Hepatocyte (in vitro differentiated cells): ENCODE data around the gene NTRK3. TPM values are rescaled to one million over a fixed set of nuclear protein-coding genes. Genes with fewer than 3 reads are reported as not detected.

Experiments used
- DNase-seq: peaks from one replicate; pipeline ENCODE4 v3.0.0-alpha.2; 2016; ENCODE audit warnings: low spot score
- H2AFZ ChIP-seq: fragments of 200-600 bp; sonication (generic); 2 replicates; pipeline ENCODE4 v1.6.0; 2016; ENCODE audit warnings: antibody characterized with exemption, mild to moderate bottlenecking
- H3K27ac ChIP-seq: fragments of 200-600 bp; sonication (generic); 2 replicates; pipeline ENCODE4 v1.5.1; 2016; ENCODE audit warnings: mild to moderate bottlenecking
- H3K27me3 ChIP-seq: fragments of 200-600 bp; sonication (generic); 2 replicates; pipeline ENCODE4 v1.6.1; 2016
- H3K36me3 ChIP-seq: fragments of 200-600 bp; sonication (generic); replicated peaks from 2 replicates; pipeline ENCODE4 v1.5.1; 2016; ENCODE audit warnings: low read depth; ENCODE audit not compliant: insufficient read depth
- H3K4me1 ChIP-seq: fragments of 200-600 bp; sonication (generic); 2 replicates; pipeline ENCODE4 v1.5.1; 2016; ENCODE audit warnings: mild to moderate bottlenecking, moderate library complexity; ENCODE audit not compliant: insufficient read depth
- H3K4me2 ChIP-seq: fragments of 200-600 bp; sonication (generic); 2 replicates; pipeline ENCODE4 v1.6.0; 2016
- H3K4me3 ChIP-seq: fragments of 200-600 bp; sonication (generic); 2 replicates; pipeline ENCODE4 v1.5.1; 2016; ENCODE audit warnings: mild to moderate bottlenecking
- H3K79me2 ChIP-seq: fragments of 200-600 bp; sonication (generic); 2 replicates; pipeline ENCODE4 v1.6.0; 2017; ENCODE audit warnings: mild to moderate bottlenecking
- H3K9me2 ChIP-seq: fragments of 200-600 bp; sonication (generic); replicated peaks from 2 replicates; pipeline ENCODE4 v1.6.0; 2017; ENCODE audit warnings: mild to moderate bottlenecking; ENCODE audit not compliant: insufficient read depth
- H3K9me3 ChIP-seq: fragments of 200-600 bp; sonication (generic); 2 replicates; pipeline ENCODE4 v1.5.1; 2016; ENCODE audit warnings: low read depth, mild to moderate bottlenecking
- H4K20me1 ChIP-seq: fragments of 200-600 bp; sonication (generic); 2 replicates; pipeline ENCODE4 v1.6.0; 2016; ENCODE audit warnings: mild to moderate bottlenecking; ENCODE audit not compliant: insufficient read depth, poor library complexity, severe bottlenecking
- CTCF ChIP-seq: fragments of 200-600 bp; sonication (generic); IDR thresholded peaks from 2 replicates; pipeline ENCODE4 v1.5.1; 2016; ENCODE audit warnings: antibody characterized with exemption, mild to moderate bottlenecking; ENCODE audit not compliant: poor library complexity
- EZH2 ChIP-seq: fragments of 200-600 bp; sonication (generic); IDR thresholded peaks from 2 replicates; pipeline ENCODE4 v1.6.1; 2016; ENCODE audit warnings: antibody characterized with exemption, mild to moderate bottlenecking, borderline replicate concordance
- EZH2phosphoT487 ChIP-seq: fragments of 200-600 bp; sonication (generic); IDR thresholded peaks from one replicate; pipeline ENCODE4 v1.6.1; 2018; ENCODE audit warnings: antibody characterized with exemption, mild to moderate bottlenecking, low read depth, moderate library complexity; ENCODE audit not compliant: unreplicated experiment, severe bottlenecking
- WGBS: methylation state at CpG from one replicate; pipeline ENCODE4 v1.1.6; 2016; ENCODE audit warnings: low lambda C conversion rate; ENCODE audit errors: missing lambda C conversion rate; 5-methylcytosine and 5-hydroxymethylcytosine counted together
- polyA plus RNA-seq: library from polyadenylated mRNA; unstranded; fragments of >200 nt; fragmentation: Nextera tagmentation; extraction: Ambion mirVana; gene quantifications from 2 replicates; pipeline ENCODE4 v1.2.1, GENCODE V29; 2016
- total RNA-seq: library from RNA; depleted of rRNA; stranded (reverse); fragments of >200 nt; gene quantifications from 2 replicates; pipeline ENCODE4 v1.2.3, GENCODE V29; 2014

NTRK3 gene
- total and polyA plus RNA-seq, 2 experiments from 2014 or later, result 4.9 to 5.6 TPM

DNA sequence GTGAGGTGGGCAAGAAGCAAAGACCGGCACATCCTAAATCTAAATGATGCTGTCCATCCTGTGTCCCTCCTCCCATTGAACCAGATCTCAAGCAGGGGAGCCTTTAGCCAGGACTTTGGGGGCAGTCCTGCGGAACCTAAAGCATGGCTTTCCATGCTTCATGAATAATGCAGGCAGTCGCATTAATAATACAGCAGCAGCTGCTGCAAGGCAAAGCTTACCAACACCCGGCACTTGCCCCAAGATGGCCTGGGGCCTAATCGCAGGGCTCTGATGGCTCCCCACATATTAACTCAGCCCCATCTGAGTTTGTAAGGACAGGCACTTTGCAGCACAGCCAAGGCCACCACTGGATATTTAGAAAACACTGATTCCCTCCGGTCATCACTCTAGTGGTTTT lies 114.4 kb downstream of the NTRK3 start:
- H2AFZ ChIP-seq, result no peak overlapping the region
- TF ChIP-seq EZH2, result no peak
- no peak for TF ChIP-seq CTCF
- no peak for TF ChIP-seq EZH2phosphoT487
- H3K36me3 ChIP-seq, result no peaks in the 10 kb centered on the region
- no peak overlapping the region for H3K4me2 ChIP-seq
- no peak overlapping the region for H3K27ac ChIP-seq
- DNase-seq, result no peak
- no peaks in the 10 kb centered on the region for H3K27me3 ChIP-seq
- H3K4me3 ChIP-seq, result no peak overlapping the region
- H3K9me3 ChIP-seq, result no peaks in the 10 kb centered on the region
- no peaks in the 10 kb centered on the region for H3K9me2 ChIP-seq
- WGBS, result 91% methylated on average over 6 of the region's 6 CpGs
- no peaks in the 10 kb centered on the region for H4K20me1 ChIP-seq
- H3K79me2 ChIP-seq, result no peaks in the 10 kb centered on the region
- H3K4me1 ChIP-seq, result no peaks in the 10 kb centered on the region

DNA sequence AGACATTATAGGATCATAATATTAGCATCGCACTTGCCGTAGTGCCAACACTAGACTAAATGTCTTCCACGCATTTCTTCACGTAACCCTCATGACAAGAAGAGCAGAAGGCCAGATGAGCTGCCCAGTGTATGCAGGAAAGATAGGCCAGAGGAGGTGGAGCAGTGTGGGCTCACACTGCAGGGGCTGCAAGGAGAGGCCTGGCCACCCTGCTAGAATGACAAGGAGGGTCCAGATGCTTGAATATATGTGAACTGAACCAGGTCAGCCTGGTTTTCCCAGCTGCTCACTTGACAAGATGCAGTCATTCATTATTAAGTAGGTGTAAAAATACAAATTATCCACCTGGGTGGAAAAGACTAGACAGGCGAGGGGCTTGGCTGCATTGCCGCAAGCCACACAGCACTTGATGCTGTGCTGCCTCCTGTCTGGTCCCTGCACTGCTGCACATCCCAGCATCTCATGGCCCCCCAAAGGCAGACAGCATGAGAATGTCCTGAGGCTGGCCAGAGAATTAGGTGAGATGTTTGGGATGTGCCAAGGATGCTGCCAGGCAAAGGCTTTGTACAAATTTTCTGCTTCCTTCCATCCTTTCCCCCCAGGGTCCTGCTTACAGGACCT lies 115.2 kb downstream of the NTRK3 start:
- Histone ChIP-seq H3K79me2 (no peaks in the 10 kb centered on the region), H3K27me3 (no peaks in the 10 kb centered on the region), H3K27ac (no peak overlapping the region), H3K4me2 (no peak overlapping the region), H3K9me2 (no peaks in the 10 kb centered on the region), H2AFZ (no peak overlapping the region), H3K4me1 (no peaks in the 10 kb centered on the region), H3K36me3 (no peaks in the 10 kb centered on the region), H3K4me3 (no peak overlapping the region), H4K20me1 (no peaks in the 10 kb centered on the region), H3K9me3 (no peaks in the 10 kb centered on the region)
- 87% methylated on average over 6 of the region's 6 CpGs for WGBS
- no peak for DNase-seq
- TF ChIP-seq EZH2phosphoT487 (no peak), CTCF (no peak), EZH2 (no peak)

DNA sequence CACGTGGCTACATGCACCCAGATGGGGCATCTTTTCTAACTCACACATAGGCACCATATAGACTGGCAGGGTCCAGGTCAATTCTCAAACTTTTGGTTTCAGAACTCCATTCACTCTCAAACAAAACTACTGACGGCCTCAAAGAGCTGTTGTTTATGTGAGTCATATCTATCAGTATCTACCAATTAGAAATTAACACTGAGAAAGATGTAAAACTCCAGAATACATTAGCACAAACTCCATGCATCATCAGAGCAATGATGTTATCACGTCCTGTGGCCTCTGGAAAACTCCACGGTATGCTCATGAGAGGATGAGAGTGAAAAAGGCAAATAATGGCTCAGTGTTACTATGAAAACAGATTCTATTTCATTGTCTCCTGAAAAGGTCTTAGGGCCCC lies 116.1 kb downstream of the NTRK3 start:
- TF ChIP-seq EZH2phosphoT487 (no peak), EZH2 (no peak), CTCF (no peak)
- H3K27me3 ChIP-seq, result no peaks in the 10 kb centered on the region
- H2AFZ ChIP-seq, result no peak overlapping the region

More for the DNA sequence above, 116.1 kb downstream of the NTRK3 start:
- Histone ChIP-seq H3K9me3 (no peaks in the 10 kb centered on the region), H4K20me1 (no peaks in the 10 kb centered on the region), H3K4me2 (no peak overlapping the region), H3K79me2 (no peaks in the 10 kb centered on the region), H3K9me2 (no peaks in the 10 kb centered on the region), H3K36me3 (no peaks in the 10 kb centered on the region), H3K27ac (no peak overlapping the region), H3K4me3 (no peak overlapping the region), H3K4me1 (no peaks in the 10 kb centered on the region)
- DNase-seq, result no peak
- 72% methylated on average over 4 of the region's 4 CpGs for WGBS
